Renal pelvis (tissue), 4 donors: ENCODE results near the gene CENPP. TPM values are rescaled to one million over a fixed set of nuclear protein-coding genes. Genes with fewer than 3 reads are reported as not detected.
A peak's percentile ranks its signal among the peaks of the same experiment; 100 is the strongest.

Experiments used
- DNase-seq: peaks from one replicate; pipeline ENCODE4 v3.0.0-alpha.2; 2013
- polyA plus RNA-seq, 3 donors: library from polyadenylated mRNA; unstranded; fragments of 120-200 nt; gene quantifications; one replicate each; pipeline ENCODE4 v1.2.1, GENCODE V29; 2013; ENCODE audit not compliant: insufficient read length in 3 of 3

Gene CENPP
- polyA plus RNA-seq, 3 donors, result 5.3 to 8.4 (median 5.9) TPM

DNA sequence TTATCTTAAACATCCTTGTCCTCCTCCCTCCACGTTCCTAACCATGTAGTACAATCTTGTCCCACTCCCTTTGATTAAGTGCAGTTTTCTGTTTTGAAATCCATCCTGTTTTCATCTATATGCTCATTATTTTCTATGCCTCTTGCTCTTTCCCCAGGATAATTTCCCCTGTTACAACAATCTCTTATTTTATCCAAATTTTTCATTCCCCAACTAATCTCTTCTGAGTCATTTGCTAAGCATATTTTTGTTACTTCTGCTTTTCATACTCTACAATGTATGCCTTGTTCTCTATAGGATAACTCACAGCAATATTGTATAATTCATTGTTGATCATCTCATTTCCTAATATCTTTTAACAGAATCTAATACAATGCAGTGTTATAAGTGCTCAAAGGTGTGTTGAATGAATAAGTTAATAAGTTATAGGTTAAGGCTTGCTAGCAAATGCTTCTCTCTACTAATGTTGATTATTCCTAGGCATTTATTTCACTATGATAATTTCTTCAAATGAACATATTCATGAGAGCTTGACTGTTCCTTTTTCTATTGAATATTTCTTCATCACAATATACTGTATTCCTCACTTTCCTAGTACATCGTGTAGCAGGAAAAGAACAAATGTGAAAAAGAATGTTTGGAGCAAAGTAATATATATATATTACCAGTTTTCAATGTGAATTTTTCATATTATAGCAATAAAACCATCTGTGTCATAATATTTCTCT is 97.0 kb downstream of the CENPP start:
- no peak for DNase-seq

- no peak for DNase-seq
These were observed 97.9 kb downstream of the CENPP start for GRCh38 chr9:92423612-92424011.

DNA sequence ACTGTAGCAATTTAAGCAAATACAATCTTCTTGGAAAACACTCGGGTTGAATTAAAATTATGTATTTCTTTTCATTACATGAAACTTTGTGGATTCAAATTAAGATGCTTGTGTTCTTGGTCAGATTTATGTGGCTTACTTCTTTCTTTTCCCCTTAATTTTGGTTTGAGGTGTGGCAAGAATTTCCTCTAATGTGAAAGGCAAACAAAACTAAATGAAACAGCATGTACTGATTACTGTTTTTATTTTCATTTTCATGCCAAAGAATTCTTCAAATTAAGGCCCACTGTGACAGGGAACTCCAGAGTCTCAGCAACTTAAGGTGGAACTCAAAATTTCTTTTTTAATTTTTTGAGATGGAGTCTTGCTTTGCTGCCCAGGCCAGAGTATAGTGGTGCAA is 98.6 kb downstream of the CENPP start, which contains the start of gene OMD:
TSS of gene OMD (minus strand) at position 132 of the 400 bp plus-strand sequence. CDS start 6,913 bp downstream, outside the sequence.
- no peak for DNase-seq

- peak; percentile 82 for DNase-seq
These were observed 99.7 kb downstream of the CENPP start for GRCh38 chr9:92425474-92425873.

DNA sequence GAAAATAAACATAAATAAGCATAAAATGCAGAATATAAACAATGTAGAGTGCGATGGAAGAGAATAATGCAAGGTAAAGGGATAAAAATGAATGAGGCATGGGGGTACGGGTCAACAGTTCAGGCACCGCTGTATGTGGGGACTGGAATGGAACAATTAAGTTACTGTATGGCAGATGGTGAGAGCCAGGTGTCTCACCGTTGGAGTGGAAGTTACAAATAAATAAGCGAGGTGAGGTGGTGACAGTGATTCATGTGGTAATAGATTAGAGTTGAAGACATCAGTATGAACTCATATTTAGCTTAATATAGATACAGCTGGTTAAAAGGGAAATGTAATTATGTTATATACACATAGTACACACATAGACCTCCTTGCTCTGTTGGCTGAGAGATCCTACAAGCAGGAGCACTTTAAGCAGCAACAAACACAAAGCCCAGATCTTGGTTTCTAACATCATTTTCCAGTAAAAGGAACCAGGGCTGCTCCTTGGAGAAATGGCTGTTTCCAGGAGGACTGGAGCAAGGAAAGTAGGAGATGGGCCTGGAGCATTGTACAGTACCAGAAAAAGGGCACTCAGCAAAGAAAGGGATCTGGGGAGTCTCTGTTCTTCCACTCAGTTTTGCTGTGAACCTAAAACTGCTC is 100.9 kb downstream of the CENPP start:
- no peak for DNase-seq

GRCh38 chr9:92429836-92430235 is 104.1 kb downstream of the CENPP start:
- DNase-seq, result no peak

- DNase-seq, result peak; percentile 36
These were observed 106.6 kb downstream of the CENPP start for GRCh38 chr9:92432350-92432749.

DNA sequence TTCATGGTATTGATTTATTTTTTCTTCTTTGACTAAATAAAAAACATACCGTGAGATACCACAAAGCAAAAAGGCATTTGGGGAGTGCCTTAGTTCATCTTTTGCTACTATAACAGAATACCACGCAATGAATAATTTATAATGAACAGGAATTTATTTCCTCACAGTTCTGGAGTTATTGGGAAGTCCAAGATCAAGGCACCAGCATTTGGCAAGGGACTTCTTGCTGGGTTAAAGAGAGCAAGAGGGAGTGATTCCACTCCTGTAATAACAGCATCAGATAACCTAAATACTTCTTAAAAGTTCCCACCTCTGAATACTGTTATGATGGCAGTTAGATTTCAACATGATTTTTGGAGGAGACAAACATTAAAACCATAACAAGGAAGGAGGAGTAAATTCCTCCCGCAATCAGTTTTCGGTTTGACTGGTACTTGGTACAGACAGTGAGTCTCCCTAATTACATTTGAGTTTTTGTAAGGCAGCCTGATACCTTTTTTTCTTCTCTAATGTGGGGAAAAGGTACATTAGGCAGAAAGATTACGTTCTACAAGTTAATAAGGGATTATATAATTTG is 107.3 kb downstream of the CENPP start:
- DNase-seq, result no peak

DNA sequence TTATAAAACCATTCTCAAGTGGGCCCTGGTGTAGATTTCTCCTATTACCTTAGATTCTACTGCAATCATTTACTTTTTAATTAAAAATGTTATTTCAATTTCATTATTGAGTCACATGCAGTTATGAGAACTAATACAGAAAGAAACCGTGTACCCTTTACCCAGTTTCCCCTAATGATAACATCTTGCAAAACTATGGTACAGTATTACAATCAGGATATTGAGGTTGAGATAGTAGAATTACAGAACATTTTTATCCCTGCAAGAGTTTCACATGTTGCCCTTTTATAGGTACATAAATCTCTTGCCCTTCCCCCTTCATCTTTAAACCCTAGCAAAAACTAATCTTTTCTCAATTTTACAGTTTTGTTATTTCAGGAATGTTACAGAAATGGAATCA is 109.5 kb downstream of the CENPP start:
- no peak for DNase-seq

- DNase-seq, result no peak
These were observed 113.3 kb downstream of the CENPP start for GRCh38 chr9:92438900-92439526.

DNA sequence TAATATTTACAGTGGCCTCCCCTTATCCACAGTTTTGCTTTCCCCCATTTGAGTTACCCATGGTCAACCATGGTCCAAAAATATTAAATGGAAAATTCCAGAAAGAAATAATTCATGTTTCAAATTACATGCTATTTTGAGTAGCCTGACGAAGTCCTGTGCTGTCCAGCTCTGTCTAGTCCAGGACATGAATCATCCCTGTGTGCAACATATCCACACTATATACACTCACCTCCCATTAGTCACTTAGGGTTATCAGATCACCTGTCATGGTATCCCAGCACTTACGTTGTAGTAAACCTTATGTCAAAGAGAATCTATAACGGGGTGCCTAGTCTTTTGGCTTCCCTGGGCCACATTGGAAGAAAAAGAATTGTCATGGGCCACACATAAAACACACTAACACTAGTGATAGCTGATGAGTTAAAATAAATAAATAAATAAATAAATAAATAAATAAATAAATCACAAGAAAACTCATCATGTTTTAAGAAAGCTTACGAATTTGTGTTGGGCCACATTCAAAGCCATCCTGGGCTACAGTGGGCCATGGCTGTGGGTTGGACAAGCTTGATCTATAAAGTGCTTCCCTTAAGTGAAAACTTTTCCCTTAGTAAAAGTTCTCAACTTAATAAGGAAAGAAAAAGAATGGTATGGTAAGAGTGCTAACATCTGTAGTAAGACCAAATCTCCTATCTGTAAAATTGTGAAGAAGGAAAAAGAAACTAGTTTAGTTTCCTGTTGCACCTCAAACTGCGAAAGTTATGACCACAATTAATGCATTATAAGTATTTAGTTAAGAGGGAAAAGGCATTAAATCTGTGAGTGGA is 114.4 kb downstream of the CENPP start:
- DNase-seq, result no peak

DNA sequence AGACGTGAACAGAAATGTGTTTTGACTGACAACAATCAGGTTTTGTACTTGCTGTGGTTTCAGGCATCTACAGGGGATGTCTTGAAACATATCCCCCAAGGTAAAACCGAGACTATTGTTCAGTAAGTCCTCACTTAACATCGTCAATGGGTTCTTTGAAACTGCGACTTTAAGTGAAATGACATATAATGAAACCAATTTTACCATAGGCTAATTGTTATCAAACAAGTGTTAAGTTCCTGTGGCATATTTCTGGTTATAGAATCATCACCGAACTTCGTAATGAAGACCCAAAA is 114.9 kb downstream of the CENPP start:
- no peak for DNase-seq

GRCh38 chr9:92444841-92445240 is 119.1 kb downstream of the CENPP start:
- no peak for DNase-seq

GRCh38 chr9:92446536-92446935 is 120.8 kb downstream of the CENPP start:
- DNase-seq, result no peak

- no peak for DNase-seq
These were observed 129.5 kb downstream of the CENPP start for GRCh38 chr9:92455217-92455616.

- no peak for DNase-seq
These were observed 131.8 kb downstream of the CENPP start for GRCh38 chr9:92457576-92457975.

DNA sequence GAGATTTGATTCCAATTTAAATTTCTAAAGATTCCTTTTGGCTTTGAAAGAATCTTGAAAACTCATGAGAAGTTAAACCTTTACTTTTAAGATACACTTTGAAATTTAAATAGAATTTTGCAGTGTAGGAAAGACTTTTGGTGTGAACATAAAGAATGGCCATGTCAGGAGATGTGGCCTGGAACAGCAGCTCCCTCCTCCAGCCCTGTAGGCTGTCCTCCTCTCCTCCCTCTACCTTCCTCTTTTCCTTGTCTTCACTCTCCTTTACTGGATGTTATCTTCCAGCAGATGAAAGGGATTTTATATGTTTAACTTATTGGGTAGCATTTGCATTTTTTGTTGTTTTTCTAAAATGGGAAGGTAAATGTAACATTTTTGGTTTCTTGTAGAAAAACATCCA is 137.6 kb downstream of the CENPP start:
- no peak for DNase-seq

- DNase-seq, result no peak
These were observed 138.2 kb downstream of the CENPP start for GRCh38 chr9:92463984-92464383.

DNA sequence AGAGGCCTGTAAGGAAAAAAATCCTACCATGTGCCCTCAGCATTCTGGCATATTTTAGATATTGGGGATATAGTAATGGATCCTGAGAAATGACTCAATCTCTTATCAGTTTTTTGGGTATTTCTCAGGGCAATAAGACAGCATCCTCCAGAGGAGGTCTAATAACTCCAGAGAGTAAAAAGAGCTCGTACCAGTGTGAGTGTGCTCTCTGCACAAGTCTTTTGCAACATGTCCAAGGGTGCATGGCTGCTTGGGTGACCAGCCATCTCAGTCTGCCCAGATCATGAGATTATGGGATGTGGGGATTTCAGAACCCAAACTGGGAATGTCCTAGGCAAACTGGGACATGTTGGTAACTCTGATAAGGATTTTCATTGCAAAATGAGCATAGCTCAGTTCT is 141.3 kb downstream of the CENPP start:
- no peak for DNase-seq

GRCh38 chr9:92467511-92467910 is 141.8 kb downstream of the CENPP start:
- DNase-seq, result no peak

DNA sequence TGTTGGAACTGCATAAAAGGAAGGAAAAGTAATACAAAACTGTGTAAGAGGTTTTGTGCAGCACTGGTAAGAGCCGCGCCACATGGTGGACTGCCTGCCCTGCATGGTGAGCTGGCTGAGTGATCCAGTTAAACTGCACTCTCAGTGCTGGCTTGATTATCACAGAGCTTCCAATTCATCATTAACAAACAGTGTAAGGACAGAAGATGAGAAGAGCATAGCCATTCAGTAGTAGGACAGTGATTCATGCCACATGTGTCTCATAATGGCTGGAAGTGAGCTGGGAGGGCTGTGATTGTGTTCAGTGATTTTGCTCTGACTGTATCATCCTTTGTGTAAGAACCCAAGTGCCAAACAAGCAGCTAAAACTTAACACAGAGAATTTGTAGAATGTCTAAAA is 142.5 kb downstream of the CENPP start:
- DNase-seq, result no peak

GRCh38 chr9:92474587-92474986 is 148.8 kb downstream of the CENPP start:
- DNase-seq, result no peak
